HepG2 (cell line): ENCODE results near the gene KLF6. TPM values are rescaled to one million over a fixed set of nuclear protein-coding genes. Genes with fewer than 3 reads are reported as not detected.

Experiments
- AHR ChIP-seq: IDR thresholded peaks from 2 replicates; pipeline ENCODE4 v1.6.1; 2018; ENCODE audit warnings: missing genetic modification reagents, missing compliant biosample characterization
- ESRRA ChIP-seq: sonication (generic); formaldehyde crosslinking; IDR thresholded peaks from 2 replicates; pipeline ENCODE4 v1.5.1; 2020; ENCODE audit warnings: mild to moderate bottlenecking, low read depth, missing genetic modification reagents
- HMG20A ChIP-seq: IDR thresholded peaks from 2 replicates; pipeline ENCODE4 v1.6.1; 2016; ENCODE audit warnings: borderline replicate concordance
- KLF12 ChIP-seq: sonication (generic); formaldehyde crosslinking; IDR thresholded peaks from 2 replicates; pipeline ENCODE4 v1.4.0; 2020; ENCODE audit warnings: missing genetic modification reagents, borderline replicate concordance
- MAZ ChIP-seq, 2 experiments: sonication (generic) in 1 of 2; formaldehyde crosslinking in 1 of 2; IDR thresholded peaks; 2 replicates each; pipeline versions ENCODE4 v1.5.0 to v1.6.1; 2012 to 2020; ENCODE audit warnings: low read depth in 2 of 2, mild to moderate bottlenecking in 2 of 2, borderline replicate concordance in 1 of 2, improper control_type of control experiment in 1 of 2, low read length in 1 of 2, missing genetic modification reagents in 1 of 2, moderate library complexity in 1 of 2
- MED1 ChIP-seq: sonication (generic); formaldehyde crosslinking; IDR thresholded peaks from 2 replicates; pipeline ENCODE4 v1.4.0; 2020; ENCODE audit warnings: missing genetic modification reagents
- MYC ChIP-seq: sonication (generic); formaldehyde crosslinking; IDR thresholded peaks from 2 replicates; pipeline ENCODE4 v1.9.0; 2021; ENCODE audit warnings: missing genetic modification reagents, borderline replicate concordance
- NCOA2 ChIP-seq: sonication (generic); formaldehyde crosslinking; IDR thresholded peaks from 2 replicates; pipeline ENCODE4 v1.8.0; 2022; ENCODE audit warnings: inconsistent platforms
- RAD21 ChIP-seq: fragments of 450-650 bp; formaldehyde crosslinking; IDR thresholded peaks from 2 replicates; pipeline ENCODE4 v1.5.0; 2020; ENCODE audit warnings: mild to moderate bottlenecking
- YY1 ChIP-seq: IDR thresholded peaks from 2 replicates; pipeline ENCODE4 v1.6.1; 2011; ENCODE audit warnings: low read length, low read depth, moderate library complexity, mild to moderate bottlenecking; ENCODE audit not compliant: insufficient read depth, insufficient replicate concordance
- ZFP90 ChIP-seq: sonication (generic); formaldehyde crosslinking; IDR thresholded peaks from 2 replicates; pipeline ENCODE4 v1.8.0; 2022; ENCODE audit warnings: missing genetic modification reagents, mild to moderate bottlenecking, inconsistent platforms, borderline replicate concordance
- ZNF543 ChIP-seq: sonication (generic); formaldehyde crosslinking; IDR thresholded peaks from 2 replicates; pipeline ENCODE4 v1.4.0; 2020; ENCODE audit warnings: mild to moderate bottlenecking, missing genetic modification reagents
- ZNF546 ChIP-seq: sonication (generic); formaldehyde crosslinking; conservative IDR thresholded peaks from 2 replicates; pipeline ENCODE4 v1.8.1; 2023; ENCODE audit warnings: mild to moderate bottlenecking, missing genetic modification reagents
- ZNF768 ChIP-seq: sonication (generic); formaldehyde crosslinking; IDR thresholded peaks from 2 replicates; pipeline ENCODE4 v1.4.0; 2020; ENCODE audit warnings: missing genetic modification reagents
- polyA plus RNA-seq, 8 experiments: library from polyadenylated mRNA; depleted of rRNA in 3 of 8; stranded (reverse) in 7 of 8; unstranded in 1 of 8; fragments of >200 nt; fragmentation: Illumina TruSeq in 4 of 8; extraction: Trizol in 4 of 8; gene quantifications; 2 replicates each; pipeline versions ENCODE4 v1.2.1 to v1.2.3, GENCODE V29; 2011 to 2016; ENCODE audit warnings: low read depth in 4 of 8, missing spikeins in 1 of 8, mixed read lengths in 1 of 8; ENCODE audit not compliant: insufficient read depth in 1 of 8
- total RNA-seq, 5 experiments: library from RNA; depleted of rRNA; stranded (reverse); fragments of >200 nt; fragmentation: Illumina TruSeq; extraction: Trizol; gene quantifications; 2 replicates each; pipeline ENCODE4 v1.2.3, GENCODE V29; 2016; ENCODE audit warnings: low read depth in 1 of 5
- TF ChIP-seq, protein P1 (sequence below): sonication (generic); formaldehyde crosslinking; IDR thresholded peaks from 2 replicates; pipeline ENCODE4 v1.4.0; 2020; ENCODE audit warnings: missing genetic modification reagents
- TF ChIP-seq, protein P2 (sequence below): IDR thresholded peaks from 2 replicates; pipeline ENCODE4 v1.6.1; 2012; ENCODE audit warnings: low read depth, low read length, improper control_type of control experiment

KLF6 gene
- total and polyA plus RNA-seq, 2 of the 13 experiments (the other 11 are each of a cell fraction or from before 2014, with no cell fraction given) = 27.0 to 71.9 TPM

- TF ChIP-seq, protein P1, sequence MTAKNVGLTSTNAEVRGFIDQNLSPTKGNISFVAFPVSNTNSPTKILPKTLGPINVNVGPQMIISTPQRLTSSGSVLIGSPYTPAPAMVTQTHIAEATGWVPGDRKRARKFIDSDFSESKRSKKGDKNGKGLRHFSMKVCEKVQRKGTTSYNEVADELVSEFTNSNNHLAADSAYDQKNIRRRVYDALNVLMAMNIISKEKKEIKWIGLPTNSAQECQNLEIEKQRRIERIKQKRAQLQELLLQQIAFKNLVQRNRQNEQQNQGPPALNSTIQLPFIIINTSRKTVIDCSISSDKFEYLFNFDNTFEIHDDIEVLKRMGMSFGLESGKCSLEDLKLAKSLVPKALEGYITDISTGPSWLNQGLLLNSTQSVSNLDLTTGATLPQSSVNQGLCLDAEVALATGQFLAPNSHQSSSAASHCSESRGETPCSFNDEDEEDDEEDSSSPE (CRISPR knock-in tag) = peak; percentile 29; the same call in 1 of the 2 replicates
- TF ChIP-seq YY1 (peak; percentile 76), ZFP90 (CRISPR knock-in tag) (0 out of 2 replicates have a peak, but pooled peaks have one; percentile 14), ZNF768 (CRISPR knock-in tag) (peak; percentile 63; the same call in 1 of the 2 replicates), MYC (CRISPR knock-in tag) (peak; percentile 15; the same call in 1 of the 2 replicates), HMG20A (CRISPR knock-in tag) (peak; percentile 6; the same call in 1 of the 2 replicates), ESRRA (CRISPR knock-in tag) (peak; percentile 53; the same call in 1 of the 2 replicates), AHR (CRISPR knock-in tag) (0 out of 2 replicates have a peak, but pooled peaks have one; percentile 2), MED1 (CRISPR knock-in tag) (peak; percentile 72; the same call in 1 of the 2 replicates), RAD21 (peak; percentile 84), NCOA2 (CRISPR knock-in tag) (peak; percentile 38; the same call in 1 of the 2 replicates), ZNF546 (CRISPR knock-in tag) (0 out of 2 replicates have a peak, but pooled peaks have one; percentile 27), MAZ (IDR thresholded peaks at IDR 0.05; ENCODE audit: borderline replicate concordance, low read depth, low read length) (peak; percentile 49), MAZ (CRISPR knock-in tag; IDR thresholded peaks at IDR 0.05; ENCODE audit: low read depth) (peak; percentile 87), ZNF543 (CRISPR knock-in tag) (peak; percentile 33; the same call in 1 of the 2 replicates), KLF12 (peak; percentile 78; the same call in 1 of the 2 replicates)
- TF ChIP-seq, protein P2, sequence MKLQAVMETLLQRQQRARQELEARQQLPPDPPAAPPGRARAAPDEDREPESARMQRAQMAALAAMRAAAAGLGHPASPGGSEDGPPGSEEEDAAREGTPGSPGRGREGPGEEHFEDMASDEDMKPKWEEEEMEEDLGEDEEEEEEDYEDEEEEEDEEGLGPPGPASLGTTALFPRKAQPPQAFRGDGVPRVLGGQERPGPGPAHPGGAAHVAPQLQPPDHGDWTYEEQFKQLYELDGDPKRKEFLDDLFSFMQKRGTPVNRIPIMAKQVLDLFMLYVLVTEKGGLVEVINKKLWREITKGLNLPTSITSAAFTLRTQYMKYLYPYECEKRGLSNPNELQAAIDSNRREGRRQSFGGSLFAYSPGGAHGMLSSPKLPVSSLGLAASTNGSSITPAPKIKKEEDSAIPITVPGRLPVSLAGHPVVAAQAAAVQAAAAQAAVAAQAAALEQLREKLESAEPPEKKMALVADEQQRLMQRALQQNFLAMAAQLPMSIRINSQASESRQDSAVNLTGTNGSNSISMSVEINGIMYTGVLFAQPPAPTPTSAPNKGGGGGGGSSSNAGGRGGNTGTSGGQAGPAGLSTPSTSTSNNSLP = no peak
These were observed 342 bp upstream of the KLF6 start (continued) for GRCh38 chr10:3785251-3785850.
